Measurements from ENCODE around the gene MAP3K20.
"Not testable (repeated sequence)": the region's sequence is repeated elsewhere in the genome, so short reads cannot be mapped to it uniquely, and the experiment has no call there.

The MAP3K20 gene

GRCh38 chr2:173075781-173076580 lies at the start of gene MAP3K20:
Gene MAP3K20 (plus strand): TSS chr2:173075846. CDS start chr2:173091032, 15,186 bp downstream.
- DNase-seq: peak; percentile 40

DNA sequence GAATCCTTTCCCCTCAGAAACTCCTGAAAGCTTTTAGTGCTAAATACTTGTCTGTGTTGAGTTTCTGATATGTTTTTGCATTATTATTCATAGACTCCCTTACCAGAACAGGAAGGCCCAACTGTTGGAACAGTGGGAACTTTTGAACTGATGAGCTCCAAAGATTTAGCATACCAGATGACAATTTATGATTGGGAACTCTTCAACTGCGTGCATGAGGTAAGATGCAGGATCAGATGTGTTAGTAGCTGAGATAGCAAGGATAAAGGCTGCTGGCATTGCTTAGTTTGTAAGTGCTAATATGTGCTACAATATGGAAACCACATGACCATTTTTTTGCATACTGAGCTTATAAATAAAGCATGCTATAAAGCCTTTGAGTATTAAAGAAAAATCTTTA lies 49.2 kb upstream of the MAP3K20 start:
- DNase-seq: no peak

DNA sequence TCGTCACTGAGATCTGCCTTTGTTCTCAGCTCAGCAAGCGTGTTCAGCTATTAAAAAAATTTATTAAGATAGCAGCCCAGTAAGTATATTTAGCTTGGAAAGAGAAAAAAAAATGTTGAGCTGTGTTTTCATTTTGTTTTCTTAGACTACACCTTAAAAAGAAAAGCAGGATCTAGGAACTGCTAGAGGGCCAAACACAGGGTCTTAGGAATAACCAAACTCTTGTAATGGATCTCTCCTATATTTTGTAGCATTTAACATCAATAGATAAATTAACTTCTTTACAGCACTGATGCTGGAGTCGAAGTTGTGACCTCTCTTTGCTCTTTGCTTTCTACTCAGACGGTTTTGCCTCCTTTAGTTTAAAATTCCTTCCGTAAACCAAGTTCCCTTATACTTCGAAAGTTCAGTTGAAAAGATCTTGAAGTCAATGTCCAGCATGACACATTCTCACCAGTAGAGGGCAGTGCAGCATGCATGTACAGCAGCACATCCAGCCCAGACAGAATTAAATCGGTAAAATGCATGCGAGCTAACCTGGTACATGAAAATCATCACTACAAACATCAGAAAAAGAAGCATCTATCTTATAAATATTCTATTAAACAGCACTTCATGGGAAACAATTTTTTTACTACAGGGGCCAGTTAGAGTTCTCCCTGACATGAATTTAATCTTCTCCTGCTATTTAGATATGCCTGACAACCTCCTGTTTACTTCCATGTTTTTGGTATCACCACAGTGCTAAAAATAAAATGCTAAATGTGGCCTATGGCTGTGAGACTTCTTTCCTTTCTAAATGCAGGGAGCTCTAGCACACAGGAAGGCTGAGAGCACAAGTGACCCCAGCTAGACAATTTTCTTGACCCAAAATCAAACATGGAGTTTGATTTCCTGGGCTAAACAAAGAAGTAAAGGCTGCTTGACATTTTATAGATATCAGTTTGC lies 48.2 kb upstream of the MAP3K20 start:
- DNase-seq: peak; percentile 66

DNA sequence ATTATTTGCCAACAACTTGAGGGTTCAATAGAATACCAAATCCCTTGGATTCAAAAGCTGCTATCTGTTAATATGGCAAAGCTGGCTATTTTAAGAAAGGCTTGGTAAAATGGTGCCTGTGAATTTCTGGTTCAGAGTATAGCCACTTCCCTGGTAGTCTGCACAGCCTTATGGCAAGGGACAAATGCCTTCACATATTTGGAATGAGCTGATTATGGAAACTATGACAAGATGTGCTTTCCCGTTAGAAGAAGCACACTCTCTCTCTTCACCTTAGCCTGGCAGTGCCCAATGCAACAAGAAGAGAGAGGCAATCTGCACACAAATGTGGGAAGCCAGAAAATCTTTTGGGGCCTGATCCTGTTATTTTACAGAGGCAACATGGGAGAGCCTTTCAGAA lies 47.5 kb upstream of the MAP3K20 start:
- no peak for DNase-seq

GRCh38 chr2:173028671-173029070 lies 47.0 kb upstream of the MAP3K20 start:
- DNase-seq: no peak

DNA sequence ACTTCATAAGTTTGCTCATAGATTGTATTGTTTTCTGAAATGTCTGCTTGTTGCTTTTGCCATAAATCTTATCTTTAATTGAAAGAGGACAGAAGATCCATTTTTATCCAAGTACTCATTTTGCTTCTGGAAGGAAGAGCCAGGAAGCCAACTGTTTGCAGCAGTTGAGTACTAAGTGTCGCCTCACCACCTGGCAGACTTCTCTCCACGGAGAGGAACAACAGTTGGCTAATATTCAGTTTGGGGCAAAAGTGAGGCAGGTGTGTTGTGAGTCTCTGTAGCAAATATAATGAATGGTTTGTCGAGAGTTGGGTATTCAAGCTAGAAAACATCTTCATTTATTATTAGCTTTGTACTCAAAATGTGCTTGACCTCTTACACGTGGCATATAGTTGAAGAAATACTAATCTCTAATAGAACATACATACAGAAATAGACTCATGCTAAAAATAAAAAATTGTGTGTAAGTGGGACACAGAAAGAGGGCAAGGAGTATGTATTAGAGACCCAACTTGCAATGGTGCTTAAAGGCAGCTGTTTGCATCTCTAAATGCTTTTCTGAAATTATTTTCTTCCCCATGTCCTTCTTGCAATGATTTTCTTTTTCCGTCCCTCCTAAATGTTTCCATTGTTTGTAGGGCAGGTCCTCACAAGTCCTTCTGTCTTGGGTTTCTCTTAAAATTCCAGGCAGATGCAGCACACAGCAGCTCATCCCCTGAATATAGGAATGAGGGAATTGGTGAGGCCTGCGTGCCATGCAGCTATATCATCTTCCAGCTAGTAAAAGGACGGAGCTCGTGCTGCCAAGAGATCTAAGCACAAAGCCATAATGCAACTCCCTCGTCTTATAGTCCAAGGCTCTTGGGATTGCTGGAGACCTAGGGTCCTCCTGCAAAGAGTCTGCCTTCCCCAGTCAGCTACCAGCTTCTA lies 44.8 kb upstream of the MAP3K20 start:
- DNase-seq: no peak

- no peak for DNase-seq
Observed at GRCh38 chr2:173032032-173032431, 43.6 kb upstream of the MAP3K20 start.

DNA sequence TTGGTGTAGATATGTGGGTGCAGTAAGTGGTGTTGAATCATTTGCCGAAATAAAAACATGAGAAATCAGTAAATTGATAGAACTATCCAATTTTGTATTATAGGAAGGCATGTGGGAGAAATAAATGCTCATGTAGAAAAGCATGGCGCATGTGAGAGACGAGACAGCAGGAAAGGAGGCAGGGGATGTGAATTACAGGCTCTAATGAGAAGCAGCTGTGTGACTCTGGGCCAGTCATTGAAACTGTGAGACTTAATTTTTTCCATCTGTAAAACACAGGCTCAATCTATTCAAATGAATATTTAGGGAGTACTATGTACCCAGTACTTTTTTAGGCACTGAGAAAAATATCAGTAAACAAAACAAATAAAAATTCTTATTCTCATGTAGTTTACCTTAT lies 42.6 kb upstream of the MAP3K20 start:
- no peak for DNase-seq

DNA sequence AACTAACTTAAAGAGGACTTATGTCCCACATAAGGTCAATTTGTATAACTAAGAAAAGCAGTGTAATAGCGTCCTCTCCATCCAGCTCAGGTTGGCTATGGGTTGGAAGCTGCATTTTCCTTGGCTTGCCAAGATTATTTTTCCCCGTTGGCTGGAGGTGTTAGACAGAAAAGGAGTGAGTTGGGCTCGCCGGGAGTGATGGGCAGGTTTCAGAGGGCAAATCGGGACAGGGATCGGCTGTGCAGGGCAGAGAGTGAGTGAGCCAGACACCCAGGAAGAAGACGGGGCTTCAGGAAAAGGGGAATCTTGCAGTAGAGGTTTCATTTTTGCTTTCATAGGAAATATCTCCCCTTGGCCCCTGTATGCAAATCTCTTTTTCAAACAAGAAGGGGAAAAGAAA lies 41.5 kb upstream of the MAP3K20 start:
- no peak for DNase-seq

DNA sequence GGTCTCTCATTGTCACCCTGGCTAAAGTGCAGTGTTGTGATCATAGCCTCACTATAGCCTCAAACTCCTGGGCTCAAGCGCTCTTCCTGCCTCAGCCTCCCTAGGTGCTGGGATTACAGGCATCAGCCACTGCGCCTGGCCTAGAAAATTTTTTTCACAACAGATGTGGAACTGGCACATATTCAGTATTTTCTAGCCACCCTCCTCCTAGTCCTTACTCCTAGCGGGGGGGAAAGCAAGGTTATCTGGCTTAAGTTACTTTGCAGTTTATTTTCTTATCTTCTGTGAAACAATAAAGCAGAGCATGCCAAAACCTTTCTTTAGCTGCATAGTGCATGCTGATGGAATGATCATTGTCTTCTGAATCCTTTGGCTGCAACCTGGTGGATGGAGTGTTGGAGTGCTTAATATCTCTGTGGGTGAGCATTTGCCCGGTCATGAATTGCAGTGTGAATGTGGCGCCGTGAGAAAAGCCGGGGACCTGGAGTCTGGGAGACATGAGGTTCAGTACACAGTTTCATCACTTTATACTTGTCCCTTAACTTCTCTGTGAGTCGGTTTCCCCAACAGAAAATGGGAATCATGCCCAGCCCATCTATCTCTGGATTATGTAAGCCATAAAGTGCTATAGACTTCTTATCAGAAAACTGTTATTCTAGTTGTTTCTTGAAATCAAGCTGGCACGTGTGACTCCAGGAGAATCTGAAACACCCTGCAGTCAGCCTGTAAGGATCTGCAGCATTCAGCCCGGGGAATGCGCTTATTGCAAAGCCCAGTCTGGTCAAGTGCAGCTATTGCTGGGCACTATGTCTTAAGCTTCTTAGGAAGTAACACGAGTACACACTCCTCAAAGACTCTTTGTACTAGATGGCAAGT lies 38.2 kb upstream of the MAP3K20 start:
- no peak for DNase-seq

DNA sequence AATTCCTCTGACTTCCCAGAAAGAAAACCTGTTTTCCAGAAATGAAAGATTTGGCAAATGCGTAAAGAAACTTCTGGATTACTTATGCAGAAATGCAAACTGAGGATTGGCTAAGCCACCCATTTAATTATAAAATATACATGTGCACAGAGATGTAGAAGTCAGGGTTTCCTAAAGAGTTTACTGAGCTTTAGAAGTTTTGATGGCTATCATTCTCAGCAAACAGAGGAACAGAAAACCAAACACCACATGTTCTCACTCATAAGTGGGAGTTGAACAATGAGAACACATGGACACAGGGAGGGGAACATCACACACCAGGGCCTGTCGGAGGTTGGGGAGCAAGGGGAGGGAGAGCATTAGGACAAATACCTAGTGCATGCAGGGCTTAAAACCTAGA lies 37.4 kb upstream of the MAP3K20 start:
- not testable (repeated sequence) for DNase-seq

DNA sequence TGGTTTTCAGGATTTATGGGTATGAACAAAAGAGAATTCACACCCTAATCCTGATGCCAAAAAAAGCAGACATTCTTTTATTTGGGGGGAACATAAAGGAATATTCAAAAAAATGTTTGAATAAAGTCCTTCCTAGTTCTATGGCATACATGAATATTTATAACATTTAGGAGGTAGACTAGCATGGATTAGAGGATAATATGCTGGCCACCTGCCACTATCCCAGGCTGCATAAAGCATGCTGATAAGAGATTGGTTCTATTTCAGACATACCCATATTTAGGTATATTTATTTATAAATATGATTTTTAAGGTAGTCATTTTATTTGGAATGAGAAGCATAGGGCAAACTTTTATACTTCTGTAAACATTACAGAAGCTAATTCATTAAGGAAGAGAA lies 34.9 kb upstream of the MAP3K20 start:
- no peak for DNase-seq

DNA sequence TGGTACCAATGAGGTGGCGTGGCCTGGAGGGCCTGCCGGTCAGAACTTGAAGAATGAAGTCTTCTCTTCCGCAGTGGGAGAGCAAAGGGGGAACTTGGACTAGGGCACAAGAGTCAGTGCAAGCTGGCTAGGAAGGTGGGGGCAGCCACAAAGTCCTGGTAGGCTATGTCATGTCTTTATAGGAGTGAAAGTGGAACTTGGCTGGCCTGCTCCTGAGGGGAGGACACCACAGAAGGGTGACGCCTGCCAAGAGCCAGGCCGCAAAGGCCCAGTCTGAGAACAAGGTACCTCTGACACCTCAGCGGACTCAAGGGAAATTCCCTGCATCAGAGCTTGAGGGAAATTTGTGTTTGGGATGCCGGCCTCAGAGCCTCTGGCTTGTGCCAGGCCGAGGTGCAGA lies 32.2 kb upstream of the MAP3K20 start:
- DNase-seq: no peak

- DNase-seq: no peak
Observed at GRCh38 chr2:173043897-173044519, 31.6 kb upstream of the MAP3K20 start.

- DNase-seq: no peak
Observed at GRCh38 chr2:173044686-173045085, 31.0 kb upstream of the MAP3K20 start.

GRCh38 chr2:173045181-173045580 lies 30.5 kb upstream of the MAP3K20 start:
- DNase-seq: no peak

GRCh38 chr2:173048522-173048896 lies 27.1 kb upstream of the MAP3K20 start:
- DNase-seq: no peak

DNA sequence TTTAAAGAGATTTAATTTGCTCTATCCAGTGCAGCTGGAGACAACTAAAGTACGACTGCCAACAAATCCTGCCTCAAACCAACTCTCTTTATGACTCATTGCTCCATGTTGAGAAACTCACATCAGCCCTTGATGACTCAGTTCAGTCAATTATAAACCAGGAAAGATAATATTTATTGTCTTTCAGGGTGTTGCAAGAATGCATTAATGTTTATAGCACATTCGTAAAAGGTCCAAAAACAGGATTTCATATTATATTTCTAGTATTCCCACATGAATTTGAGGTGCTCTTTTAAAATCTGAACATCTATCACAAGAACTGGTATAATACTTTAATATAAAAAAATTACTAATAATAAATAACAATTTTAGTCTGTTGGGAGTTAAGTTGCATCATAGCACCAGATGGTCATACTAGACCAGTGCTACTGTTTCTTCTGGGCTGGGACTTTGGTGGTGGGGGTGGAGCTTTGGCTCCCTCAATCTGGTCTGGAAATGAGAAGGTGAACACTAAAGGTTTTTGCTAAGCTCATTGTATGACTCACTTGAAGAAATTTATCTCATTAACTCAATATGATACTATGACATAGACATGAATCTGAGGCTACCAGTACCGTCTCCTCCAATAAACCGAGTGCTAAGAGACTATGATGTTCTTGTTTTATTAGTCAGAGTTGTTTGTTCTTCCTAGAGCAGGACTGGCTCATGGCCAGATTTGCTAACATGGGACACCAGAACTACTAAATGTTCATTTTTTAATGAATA lies 26.6 kb upstream of the MAP3K20 start:
- DNase-seq: no peak

DNA sequence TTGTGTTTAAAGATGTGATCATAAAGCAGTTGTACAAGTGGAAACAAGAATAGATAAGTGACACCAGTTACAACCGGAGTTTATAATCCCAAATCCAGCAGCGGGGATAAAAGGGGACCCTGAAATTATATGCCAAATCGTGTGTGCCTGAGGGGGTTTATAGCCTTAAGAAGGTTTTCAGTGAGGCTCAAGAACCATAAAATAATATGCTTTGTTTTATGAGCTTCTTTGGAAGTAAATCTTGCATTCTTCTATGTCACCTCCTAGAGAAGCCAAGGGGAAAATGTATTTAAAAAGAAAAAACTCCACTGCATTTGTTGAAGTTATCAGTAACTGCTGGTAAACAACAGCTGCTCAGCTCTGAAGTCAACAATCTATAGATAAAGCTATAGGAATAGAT lies 25.8 kb upstream of the MAP3K20 start:
- no peak for DNase-seq

- no peak for DNase-seq
Observed at GRCh38 chr2:173050684-173051083, 25.0 kb upstream of the MAP3K20 start.

Data from NCI-H2029 (cell line).